HG02973 (cell line): ENCODE results near the gene MT1E.
"Not testable (repeated sequence)": the region's sequence is repeated elsewhere in the genome, so short reads cannot be mapped to it uniquely, and the experiment has no call there.

ENCODE experiments used
- ATAC-seq: cut with Tn5 transposase; IDR thresholded peaks from one replicate; pipeline ENCODE4 v1.9.1; 2021; ENCODE audit warnings: moderate library complexity; ENCODE audit not compliant: unreplicated experiment

Gene MT1E

GRCh38 chr16:56606476-56607108 lies 19.0 kb upstream of the MT1E start:
- ATAC-seq, result no peak

DNA sequence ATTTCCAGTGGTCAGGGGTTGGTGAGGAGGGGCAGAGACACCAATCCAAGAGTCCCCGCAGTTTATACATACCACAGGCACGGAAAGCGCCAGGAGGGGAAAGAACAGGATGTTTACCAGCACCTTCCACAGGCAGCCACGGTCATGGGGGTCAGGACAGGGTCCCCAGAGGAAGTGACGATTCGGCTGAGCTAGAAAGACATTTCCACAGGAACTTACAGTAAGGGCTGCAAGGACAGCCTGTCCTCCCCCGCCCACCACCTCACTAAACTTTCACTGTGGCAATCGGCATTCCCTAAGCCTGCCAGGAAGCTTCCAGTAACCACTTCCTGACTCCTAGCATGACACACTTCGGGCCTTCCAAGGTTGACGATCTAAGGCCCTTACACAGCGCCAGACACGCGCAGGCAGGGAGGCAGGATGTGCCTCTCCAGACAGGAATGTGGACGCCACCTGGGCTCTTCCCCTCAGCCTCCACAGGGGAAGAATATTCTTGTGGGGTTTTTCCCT lies 18.4 kb upstream of the MT1E start:
- no peak for ATAC-seq

DNA sequence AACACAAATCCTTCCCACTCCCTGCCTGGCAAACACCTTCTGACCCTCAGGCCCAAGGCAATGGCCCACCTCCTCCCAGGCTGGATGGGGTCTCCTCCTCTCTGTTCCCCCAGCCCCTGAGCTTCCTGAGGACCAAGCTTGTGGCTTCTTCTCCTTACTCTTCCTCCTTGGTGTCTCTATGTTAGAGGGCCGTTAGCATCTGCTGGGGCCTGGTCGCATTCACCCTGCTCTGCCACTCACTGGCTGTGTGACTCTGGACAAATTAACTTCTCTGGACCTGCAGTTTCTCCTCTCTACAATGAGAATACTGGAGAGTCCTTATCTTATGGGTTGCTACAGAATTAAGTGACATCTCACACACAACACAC lies 17.9 kb upstream of the MT1E start:
- no peak for ATAC-seq

DNA sequence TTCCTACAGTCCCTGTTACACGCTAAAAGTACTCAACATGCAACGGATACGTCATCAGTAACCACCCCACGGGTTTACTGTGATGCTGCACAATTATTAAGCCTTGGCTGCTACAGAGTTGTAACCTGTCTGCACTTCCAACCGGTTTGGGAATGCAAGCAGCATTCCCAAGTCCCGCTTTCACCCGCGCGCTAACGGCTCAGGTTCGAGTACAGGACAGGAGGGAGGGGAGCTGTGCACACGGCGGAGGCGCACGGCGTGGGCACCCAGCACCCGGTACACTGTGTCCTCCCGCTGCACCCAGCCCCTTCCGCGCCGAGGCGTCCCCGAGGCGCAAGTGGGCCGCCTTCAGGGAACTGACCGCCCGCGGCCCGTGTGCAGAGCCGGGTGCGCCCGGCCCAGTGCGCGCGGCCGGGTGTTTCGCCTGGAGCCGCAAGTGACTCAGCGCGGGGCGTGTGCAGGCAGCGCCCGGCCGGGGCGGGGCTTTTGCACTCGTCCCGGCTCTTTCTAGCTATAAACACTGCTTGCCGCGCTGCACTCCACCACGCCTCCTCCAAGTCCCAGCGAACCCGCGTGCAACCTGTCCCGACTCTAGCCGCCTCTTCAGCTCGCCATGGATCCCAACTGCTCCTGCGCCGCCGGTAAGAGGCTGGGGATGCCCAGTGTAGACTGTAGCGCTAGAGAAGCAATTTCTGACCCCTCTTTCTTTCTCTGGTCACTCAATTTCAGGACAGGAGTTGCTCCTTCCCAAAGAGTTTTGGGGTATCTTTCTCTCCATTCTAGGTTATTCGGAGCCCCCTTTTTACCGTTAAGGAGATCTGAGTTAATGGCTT lies 17.3 kb upstream of the MT1E start, which contains the start of gene MT2A:
TSS of gene MT2A (plus strand) at position 542 of the 833 bp plus-strand sequence. CDS start at position 614, 72 bp downstream.
- ATAC-seq, result peak; percentile 87

- no peak for ATAC-seq
Measured at GRCh38 chr16:56608876-56609462, 16.6 kb upstream of the MT1E start.

GRCh38 chr16:56609463-56609921 lies 16.1 kb upstream of the MT1E start:
- peak; percentile 31 for ATAC-seq

DNA sequence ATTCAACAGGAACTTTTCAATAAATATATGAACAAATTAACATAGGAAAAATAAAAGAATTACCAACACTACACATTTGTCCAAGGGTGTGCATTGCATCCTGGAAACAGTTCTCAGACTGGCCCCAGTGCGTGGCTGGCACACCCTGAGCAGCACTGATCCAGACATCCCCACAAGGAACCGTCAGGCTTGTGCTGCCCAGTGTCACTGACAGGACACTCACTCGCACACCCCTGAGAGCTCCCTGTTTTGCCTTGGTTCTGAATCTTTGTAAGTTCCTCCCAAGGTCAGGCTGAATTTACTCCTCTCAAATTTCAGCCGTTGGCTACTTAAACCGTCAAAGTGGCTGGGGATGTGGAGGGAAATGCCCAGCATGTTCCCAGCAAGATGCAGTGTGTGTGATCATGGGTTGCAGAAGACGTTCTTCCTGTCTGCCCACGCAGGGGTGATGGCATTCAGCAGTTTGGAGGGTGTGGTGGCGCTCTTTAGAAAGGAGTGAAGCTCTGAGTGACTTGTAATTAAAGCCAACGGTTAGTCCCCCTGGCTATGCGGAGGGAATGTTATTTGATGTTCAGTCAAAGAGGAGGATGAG lies 15.5 kb upstream of the MT1E start:
- no peak for ATAC-seq

- no peak for ATAC-seq
Measured at GRCh38 chr16:56610609-56611111, 14.9 kb upstream of the MT1E start.

DNA sequence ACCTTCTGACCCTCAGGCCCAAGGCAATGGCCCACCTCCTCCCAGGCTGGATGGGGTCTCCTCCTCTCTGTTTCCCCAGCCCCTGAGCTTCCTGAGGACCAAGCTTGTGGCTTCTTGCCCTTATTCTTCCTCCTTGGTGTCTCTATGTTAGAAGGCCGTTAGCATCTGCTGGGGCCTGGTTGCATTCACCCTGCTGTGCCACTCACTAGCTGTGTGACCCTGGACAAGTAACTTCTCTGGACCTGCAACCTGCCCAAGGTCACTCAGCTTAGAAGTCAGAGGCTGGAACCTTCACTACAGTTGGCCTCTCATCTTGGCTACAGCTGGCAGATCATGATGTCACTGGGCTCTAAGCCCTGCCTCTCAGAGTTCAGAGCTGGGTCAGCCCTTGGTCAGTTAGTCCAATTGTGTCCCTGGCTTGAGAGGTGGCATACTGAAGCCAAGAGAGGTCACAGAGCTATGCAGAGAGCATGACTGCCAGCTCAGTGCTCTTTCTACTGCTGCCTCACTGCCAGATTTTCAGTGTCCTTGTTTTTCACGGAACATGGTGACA lies 14.2 kb upstream of the MT1E start:
- no peak for ATAC-seq

DNA sequence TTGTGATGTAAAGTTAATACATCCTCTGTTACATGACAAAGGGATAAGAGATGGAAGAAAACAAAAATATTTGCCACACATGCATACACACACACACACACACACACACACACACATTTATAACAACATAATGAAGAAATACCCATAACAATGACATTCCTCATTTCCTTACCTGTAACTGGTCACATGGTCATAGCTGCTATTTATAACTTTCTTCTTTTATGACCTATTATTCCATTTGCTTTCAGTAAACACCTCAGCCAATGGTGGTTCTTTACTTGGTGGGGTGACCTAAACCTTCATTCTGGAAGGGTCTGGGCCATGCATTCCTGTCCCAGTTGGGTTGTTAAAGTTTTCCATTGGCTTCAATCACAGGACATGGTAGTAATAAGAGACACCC lies 11.9 kb upstream of the MT1E start:
- ATAC-seq, result no peak

- no peak for ATAC-seq
Measured at GRCh38 chr16:56614549-56614991, 11.0 kb upstream of the MT1E start.

DNA sequence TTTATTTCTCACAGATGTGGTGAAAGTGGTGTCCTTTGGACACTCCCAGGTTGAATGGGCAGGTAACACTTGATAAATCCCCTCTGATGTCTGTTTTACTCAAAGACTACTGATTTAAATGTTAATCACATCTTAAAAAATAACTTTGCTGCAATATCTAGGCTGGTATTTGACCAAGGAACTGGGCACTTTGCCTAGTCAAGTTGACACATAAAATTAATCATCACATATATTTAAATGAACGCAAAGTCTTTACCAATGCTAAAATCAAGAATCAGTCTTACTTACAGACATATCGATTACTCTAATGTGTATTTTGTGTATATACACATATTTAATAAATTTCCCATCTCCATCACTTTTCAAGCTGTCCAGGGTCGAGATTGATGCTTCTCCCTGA lies 10.2 kb upstream of the MT1E start:
- no peak for ATAC-seq

GRCh38 chr16:56616608-56617211 lies 8.9 kb upstream of the MT1E start:
- ATAC-seq, result no peak

GRCh38 chr16:56617212-56618085 lies 8.1 kb upstream of the MT1E start:
- no peak for ATAC-seq

DNA sequence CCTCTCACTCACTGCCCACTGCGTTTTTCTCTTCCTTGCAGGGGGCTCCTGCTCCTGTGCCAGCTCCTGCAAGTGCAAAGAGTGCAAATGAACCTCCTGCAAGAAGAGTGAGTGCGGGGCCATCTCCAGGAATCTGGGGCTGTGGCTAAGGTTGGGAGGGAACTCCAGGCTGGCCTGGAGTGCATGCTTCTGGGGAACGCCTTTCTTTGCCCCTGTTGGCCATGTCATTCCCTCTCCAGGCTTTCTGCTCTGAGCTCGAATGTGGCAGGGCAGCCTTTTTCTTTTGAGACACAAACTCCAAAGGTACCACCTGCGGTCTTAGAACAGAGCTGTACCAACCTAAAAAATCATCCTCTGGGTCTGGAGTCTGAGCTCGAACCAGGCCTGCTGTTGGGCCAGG lies 7.4 kb upstream of the MT1E start:
- ATAC-seq, result no peak

- ATAC-seq, result no peak
Measured at GRCh38 chr16:56620339-56620897, 5.2 kb upstream of the MT1E start.

- not testable (repeated sequence) for ATAC-seq
Measured at GRCh38 chr16:56621665-56622445, 3.7 kb upstream of the MT1E start.

DNA sequence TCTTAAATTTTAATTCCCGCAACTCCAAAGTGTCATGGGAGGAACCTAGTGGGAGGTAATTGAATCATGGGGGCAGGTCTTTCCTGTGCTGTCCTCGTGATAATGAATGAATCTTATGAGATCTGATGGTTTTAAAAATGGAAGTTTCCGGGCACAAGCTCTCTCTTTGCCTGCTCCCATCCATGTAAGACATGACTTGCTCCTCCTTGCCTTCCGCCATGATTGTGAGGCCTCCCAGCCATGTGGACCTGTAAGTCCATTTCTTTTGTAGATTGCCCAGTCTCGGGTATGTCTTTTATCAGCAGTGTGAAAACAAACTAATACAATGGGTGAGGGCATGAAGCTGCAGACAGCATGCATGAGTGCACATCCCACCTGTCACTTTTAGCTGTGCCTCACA lies 2.4 kb upstream of the MT1E start:
- not testable (repeated sequence) for ATAC-seq
